Colonic mucosa (tissue), 4 donors: ENCODE results near the gene NEU4. TPM values are rescaled to one million over a fixed set of nuclear protein-coding genes. Genes with fewer than 3 reads are reported as not detected.

Source experiments
- DNase-seq: peaks from one replicate; pipeline ENCODE4 v3.0.0-alpha.2; 2020
- H3K27ac ChIP-seq: fragments of 200-600 bp; one replicate; pipeline ENCODE4 v1.8.0; 2021
- H3K27me3 ChIP-seq: fragments of 200-600 bp; one replicate; pipeline ENCODE4 v1.8.0; 2021
- H3K36me3 ChIP-seq: fragments of 200-600 bp; one replicate; pipeline ENCODE4 v1.8.0; 2021
- H3K4me1 ChIP-seq: fragments of 200-600 bp; one replicate; pipeline ENCODE4 v1.8.0; 2021; ENCODE audit warnings: mild to moderate bottlenecking
- H3K4me3 ChIP-seq: fragments of 200-600 bp; one replicate; pipeline ENCODE4 v1.8.0; 2021
- H3K9ac ChIP-seq, 2 donors: one replicate each; pipeline ENCODE4 v1.7.0; 2013; ENCODE audit warnings: control low read depth in 2 of 2, low read depth in 2 of 2, low read length in 2 of 2
- H3K9me3 ChIP-seq: fragments of 200-600 bp; one replicate; pipeline ENCODE4 v1.8.0; 2021
- CTCF ChIP-seq: fragments of 200-600 bp; IDR thresholded peaks from one replicate; pipeline ENCODE4 v1.8.0; 2022; ENCODE audit warnings: antibody characterized with exemption, mild to moderate bottlenecking
- intact Hi-C: fragments of 100-400 bp; cut with DNase I; formaldehyde crosslinking; loops from one replicate; pipeline ENCODE4 v1.14.1; 2022
- total RNA-seq, 2 donors: library from RNA; stranded (reverse); fragmentation: NEBNext Ultra II Directional in 1 of 2; extraction: Animal tissue kit (Norgen Biotek cat#: 25700) in 1 of 2; gene quantifications; one replicate each; pipeline ENCODE4 v1.2.1, GENCODE V29; 2021
- donor health status: healthy.
- donor health status: DM: no; HTN: no; CAD: no.
- donor health status: DM: no; HTN: no; CAD: no.

NEU4 gene
- total RNA-seq, 2 donors from 2014 or later = 36.9 to 84.5 TPM

GRCh38 chr2:241849616-241850543 lies 40.9 kb downstream of the NEU4 start:
- intact Hi-C loops = no loop called here
- no peaks in the 10 kb centered on the region for H3K36me3 ChIP-seq
- H3K4me3 ChIP-seq = no peak overlapping the region
- no peak overlapping the region for H3K27ac ChIP-seq
- no peak for TF ChIP-seq CTCF
- DNase-seq = no peak
- H3K4me1 ChIP-seq = no peaks in the 10 kb centered on the region
- H3K9me3 ChIP-seq = no peaks in the 10 kb centered on the region
- no peak overlapping the region for H3K9ac ChIP-seq
- no peaks in the 10 kb centered on the region for H3K27me3 ChIP-seq

GRCh38 chr2:241850544-241851324 lies 41.7 kb downstream of the NEU4 start:
- Histone ChIP-seq H3K27ac (no peak overlapping the region), H3K4me1 (no peaks in the 10 kb centered on the region), H3K9me3 (no peaks in the 10 kb centered on the region), H3K27me3 (no peaks in the 10 kb centered on the region), H3K4me3 (no peak overlapping the region), H3K9ac (no peak overlapping the region), H3K36me3 (no peaks in the 10 kb centered on the region)
- TF ChIP-seq CTCF = no peak
- DNase-seq = no peak
- intact Hi-C loops = no loop called here

GRCh38 chr2:241851325-241852115 lies 42.5 kb downstream of the NEU4 start:
- TF ChIP-seq CTCF = no peak
- no peak for DNase-seq
- H3K27me3 ChIP-seq = no peaks in the 10 kb centered on the region
- no peak overlapping the region for H3K27ac ChIP-seq
- no peaks in the 10 kb centered on the region for H3K4me1 ChIP-seq
- no peak overlapping the region for H3K4me3 ChIP-seq
- intact Hi-C loops = no loop called here
- H3K9ac ChIP-seq = no peak overlapping the region
- no peaks in the 10 kb centered on the region for H3K36me3 ChIP-seq
- no peaks in the 10 kb centered on the region for H3K9me3 ChIP-seq

- H3K9me3 ChIP-seq = no peaks in the 10 kb centered on the region
- H3K4me3 ChIP-seq = no peak overlapping the region
- intact Hi-C loops = no loop called here
- no peaks in the 10 kb centered on the region for H3K27me3 ChIP-seq
- no peak overlapping the region for H3K9ac ChIP-seq
- no peak for TF ChIP-seq CTCF
- H3K4me1 ChIP-seq = no peaks in the 10 kb centered on the region
- H3K27ac ChIP-seq = no peak overlapping the region
- DNase-seq = no peak
- no peaks in the 10 kb centered on the region for H3K36me3 ChIP-seq
Measured at GRCh38 chr2:241852116-241852980, 43.4 kb downstream of the NEU4 start.
